GM19023 (cell line): ENCODE measurements around the gene ITGA11.

Experiments
- ATAC-seq: cut with Tn5 transposase; IDR thresholded peaks from one replicate; pipeline ENCODE4 v1.9.1; 2021; ENCODE audit warnings: mild to moderate bottlenecking, moderate library complexity; ENCODE audit not compliant: unreplicated experiment

Gene ITGA11

GRCh38 chr15:68249058-68249713 is 182.8 kb downstream of the ITGA11 start:
- ATAC-seq, result no peak
